Testis (tissue), 2 donors: ENCODE measurements around the gene PREB.

Source experiments
- CTCF ChIP-seq, 3 experiments: fragments of 450-650 bp in 2 of 3; fragments of 200-600 bp in 1 of 3; sonication (generic) in 1 of 3; IDR thresholded peaks; one replicate each; pipeline ENCODE4 v1.5.1; 2016 to 2019; ENCODE audit warnings: antibody characterized with exemption in 3 of 3, mild to moderate bottlenecking in 2 of 3, moderate library complexity in 1 of 3
- POLR2A ChIP-seq: fragments of 450-650 bp; IDR thresholded peaks from one replicate; pipeline ENCODE4 v1.6.1; 2017; ENCODE audit warnings: antibody characterized with exemption, mild to moderate bottlenecking, moderate library complexity

- TF ChIP-seq CTCF (IDR thresholded peaks at IDR 0.05) (no peak), POLR2A (no peak)
These were observed 8.2 kb downstream of the PREB start for GRCh38 chr2:27126252-27126710.
